ENCODE measurements around the gene CUZD1.

The CUZD1 gene

GRCh38 chr10:122815458-122815857, 30.2 kb downstream of the CUZD1 start:
- DNase-seq (ENCODE audit: low read depth), result no peak

DNA sequence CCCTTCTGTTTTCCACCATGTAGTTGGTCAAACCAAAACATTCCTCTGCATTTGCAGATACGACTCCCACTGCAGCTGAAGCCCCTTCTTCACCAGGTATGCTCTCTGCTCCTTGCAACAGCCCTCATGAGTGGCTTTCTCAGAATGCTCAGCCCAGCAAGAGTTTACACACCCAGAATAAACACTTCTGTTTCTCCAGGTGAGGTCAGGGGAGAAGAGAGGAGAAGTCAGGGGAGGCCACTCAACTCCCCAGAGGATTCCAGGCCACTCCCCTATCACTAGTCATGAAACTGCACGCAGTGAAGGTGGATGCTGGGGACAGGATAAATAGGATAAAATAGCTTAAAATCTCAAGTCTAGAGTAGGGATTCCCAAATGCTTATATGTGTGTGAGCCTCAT, 31.2 kb downstream of the CUZD1 start:
- DNase-seq (ENCODE audit: low read depth), result no peak

DNA sequence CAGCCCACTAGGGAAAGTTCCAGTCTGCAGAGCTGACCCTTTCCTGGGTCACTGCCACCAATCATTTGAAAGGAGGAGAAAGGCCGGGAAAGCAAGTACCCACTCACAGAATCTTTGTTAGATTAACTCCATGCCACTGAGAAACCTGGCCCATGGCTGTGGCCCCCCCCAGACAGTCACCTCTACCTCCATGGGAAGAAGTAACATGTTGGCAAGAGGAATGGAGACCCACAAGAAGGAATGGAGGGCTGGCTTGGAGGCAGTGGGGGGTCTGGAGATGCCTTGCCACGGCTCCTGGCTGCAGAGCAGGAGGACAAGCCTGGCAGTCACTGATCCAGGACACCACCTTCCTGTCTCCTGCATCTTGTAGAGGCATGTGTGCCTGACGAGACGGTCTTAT, 32.9 kb downstream of the CUZD1 start:
- DNase-seq (ENCODE audit: low read depth), result no peak

GRCh38 chr10:122802282-122802681, 43.4 kb downstream of the CUZD1 start:
- no peak for DNase-seq (ENCODE audit: low read depth)

DNA sequence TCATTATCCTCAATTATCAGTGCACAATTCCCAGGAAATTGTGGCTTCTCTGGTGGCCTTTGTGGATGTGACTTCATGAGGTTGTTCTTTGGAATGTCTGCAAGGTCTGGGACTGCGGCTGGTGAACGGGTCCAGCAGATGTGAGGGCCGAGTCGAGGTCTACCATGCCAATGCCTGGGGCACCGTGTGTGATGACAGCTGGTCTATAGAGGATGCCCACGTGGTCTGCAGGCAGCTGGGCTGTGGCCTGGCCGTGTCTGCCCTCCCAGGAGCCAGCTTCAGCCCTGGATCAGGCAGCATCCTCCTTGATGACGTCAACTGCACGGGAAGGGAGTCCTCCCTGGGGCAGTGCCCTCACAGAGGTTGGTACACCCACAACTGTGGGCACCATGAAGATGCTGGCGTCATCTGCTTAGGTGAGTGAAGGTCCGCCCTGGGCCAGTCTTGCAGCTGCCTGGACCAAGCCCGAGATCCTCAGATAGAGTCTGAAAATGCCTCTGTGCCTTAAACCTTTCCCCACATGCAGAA, 46.9 kb downstream of the CUZD1 start:
- DNase-seq (ENCODE audit: low read depth), result no peak

DNA sequence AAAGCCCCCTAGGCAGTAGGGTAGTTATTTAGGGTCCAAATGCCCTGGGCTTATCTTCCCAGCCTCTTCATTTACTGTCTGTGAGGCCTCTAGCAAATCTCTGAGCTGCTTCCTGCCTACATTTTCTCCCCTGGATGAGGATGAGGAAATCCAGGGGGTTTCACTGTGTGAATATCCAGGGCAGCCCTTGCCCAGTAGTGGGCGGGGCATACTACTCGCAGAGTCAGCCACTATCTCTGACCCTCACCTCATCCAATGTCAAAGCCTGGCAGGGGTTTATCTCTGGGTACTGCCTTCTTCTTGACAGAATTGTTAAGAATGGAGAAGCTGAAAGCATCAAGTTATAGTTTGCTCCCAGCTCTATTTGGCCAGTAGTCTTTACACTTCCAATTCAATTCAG, 48.9 kb downstream of the CUZD1 start:
- DNase-seq (ENCODE audit: low read depth), result no peak

DNA sequence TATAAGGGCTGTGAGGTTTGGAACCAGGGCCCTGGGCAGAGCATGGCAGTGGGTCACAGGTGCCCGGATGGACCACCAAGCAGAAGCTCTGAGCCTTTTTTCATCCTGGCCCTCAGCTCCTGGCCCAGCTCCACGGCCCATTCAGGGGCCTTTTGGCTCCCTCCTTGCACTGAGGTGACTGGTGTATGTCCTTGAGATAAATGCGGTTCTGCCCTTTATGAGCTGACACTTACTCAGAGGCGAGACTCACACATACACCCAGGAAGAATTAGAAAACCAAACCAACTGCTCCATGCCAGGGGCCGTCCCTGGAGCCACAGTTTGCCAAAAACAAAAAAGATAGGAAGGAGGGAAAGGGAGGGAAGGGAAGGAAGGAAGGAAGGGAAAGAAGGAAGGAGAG, 49.7 kb downstream of the CUZD1 start:
- DNase-seq (ENCODE audit: low read depth), result no peak

DNA sequence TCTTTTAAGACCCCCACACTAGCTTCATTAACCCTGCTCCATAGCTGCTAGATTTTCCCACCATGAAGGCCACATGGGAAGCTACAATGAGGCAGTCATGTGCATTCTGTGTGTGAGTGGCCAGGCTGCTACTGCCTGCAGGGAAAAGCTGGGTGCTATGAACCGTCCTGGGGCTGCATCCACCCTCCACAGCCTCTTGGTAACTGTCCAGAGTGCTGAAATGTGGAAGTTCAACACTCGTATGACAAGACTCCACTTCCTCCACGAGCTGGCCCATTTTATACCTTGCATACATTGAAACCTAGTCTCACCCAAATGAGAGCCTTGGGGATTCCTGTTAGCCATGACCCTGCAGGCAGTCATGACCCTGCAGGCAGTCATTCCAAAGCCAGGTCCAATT, 59.4 kb downstream of the CUZD1 start:
- DNase-seq (ENCODE audit: low read depth), result no peak

DNA sequence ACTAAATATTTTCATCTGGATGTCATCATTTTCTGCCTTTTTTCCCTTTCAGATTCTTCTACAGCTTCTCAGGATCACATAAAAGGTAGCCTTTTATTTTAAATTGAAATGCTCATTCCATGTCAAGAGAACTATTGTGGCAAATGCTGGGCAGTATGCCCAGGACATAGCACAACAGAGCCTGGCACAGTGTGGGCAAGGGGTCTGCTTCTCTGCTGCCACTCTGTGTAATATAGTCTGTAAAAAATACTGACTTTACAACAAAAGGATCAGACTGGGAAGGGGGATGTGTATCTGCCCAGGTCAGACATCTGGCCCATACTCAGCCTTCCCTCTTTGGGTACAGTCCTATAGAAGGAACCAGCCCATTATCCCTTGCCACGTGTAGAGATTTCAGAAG, 62.7 kb downstream of the CUZD1 start:
- no peak for DNase-seq (ENCODE audit: low read depth)

All from activated T-cell treated with anti-CD3 and anti-CD28 coated beads for 24 hours (primary cell).